ENCODE results near the gene WDR47. TPM values are rescaled to one million over a fixed set of nuclear protein-coding genes. Genes with fewer than 3 reads are reported as not detected.
A peak's percentile ranks its signal among the peaks of the same experiment; 100 is the strongest.
"Not testable (repeated sequence)": the region's sequence is repeated elsewhere in the genome, so short reads cannot be mapped to it uniquely, and the experiment has no call there.

Gene WDR47
- total RNA-seq, 2 experiments from 2014 or later = 6.9 to 7.6 TPM

DNA sequence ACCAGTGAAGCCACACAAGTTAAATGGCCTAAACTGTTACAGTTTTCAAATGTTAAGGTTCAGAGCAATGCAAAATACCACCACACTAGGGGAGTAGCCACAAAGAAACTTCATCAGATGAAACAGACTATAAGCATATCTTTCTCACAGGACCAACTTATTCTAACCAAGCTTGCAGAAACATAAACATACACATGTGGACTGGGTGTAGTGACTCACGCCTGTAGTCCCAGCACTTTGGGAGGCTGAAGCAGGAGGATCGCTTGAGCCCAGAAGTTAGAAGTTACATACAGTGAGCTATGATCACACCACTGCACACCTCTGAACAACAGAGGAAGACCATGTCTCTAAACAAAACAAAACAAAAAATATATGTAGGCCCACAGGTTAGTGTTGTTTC, 17.3 kb downstream of the WDR47 start:
- CTCF ChIA-PET = no interaction called here
- ATAC-seq = no peak
- DNase-seq = no peak
- peaks cover 2% of the 10 kb centered on the region for H3K36me3 Mint-ChIP-seq (ENCODE audit: low read depth)
- no peaks in the 10 kb centered on the region for H3K4me1 Mint-ChIP-seq
- POLR2A ChIA-PET = no interaction called here
- no peak overlapping the region for H3K4me3 Mint-ChIP-seq
- intact Hi-C loops (cut with DNase I, micrococcal nuclease) = no loop called here
- H3K27ac Mint-ChIP-seq = no peak overlapping the region
- H3K27me3 Mint-ChIP-seq = no peaks in the 10 kb centered on the region
- H3K9me3 Mint-ChIP-seq (ENCODE audit: low read depth) = no peaks in the 10 kb centered on the region

- Mint-ChIP-seq H3K4me1 (no peaks in the 10 kb centered on the region), H3K27ac (no peak overlapping the region), H3K9me3 (ENCODE audit: low read depth) (peaks cover 4% of the 10 kb centered on the region), H3K27me3 (no peaks in the 10 kb centered on the region), H3K36me3 (ENCODE audit: low read depth) (peaks cover 19% of the 10 kb centered on the region), H3K4me3 (no peak overlapping the region)
- ChIA-PET CTCF (interaction anchor here (0.6 to 0.8 kb wide), 3 partner anchors 17 to 25 kb away, joined by 3 to 5 read pairs (median 3); no protein-coding TSS in a partner anchor), POLR2A (no interaction called here)
- ATAC-seq (no peak), DNase-seq (no peak)
- intact Hi-C loops (cut with DNase I, micrococcal nuclease) = no loop called here
These were observed 21.1 kb downstream of the WDR47 start for GRCh38 chr1:109020693-109021257.

DNA sequence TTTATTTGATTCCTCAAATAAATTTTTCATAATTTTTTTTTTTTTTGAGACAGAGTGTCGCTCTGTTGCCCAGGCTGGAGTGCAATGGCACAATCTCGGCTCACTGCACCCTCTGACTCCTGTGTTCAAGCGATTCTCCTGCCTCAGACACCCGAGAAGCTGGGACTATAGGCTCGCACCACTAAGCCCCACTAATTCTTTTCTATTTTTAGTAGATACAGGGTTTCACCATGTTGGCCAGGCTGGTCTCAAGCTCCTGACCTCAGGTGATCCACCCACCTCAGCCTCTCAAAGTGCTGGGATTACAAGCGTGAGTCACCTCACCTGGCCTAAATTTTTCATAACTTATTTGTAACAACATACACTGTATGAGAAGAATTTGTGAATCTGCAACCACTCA, 24.2 kb downstream of the WDR47 start:
- H3K4me3 Mint-ChIP-seq; ATAC-seq; POLR2A ChIA-PET; H3K4me1 Mint-ChIP-seq; H3K27ac Mint-ChIP-seq; H3K27me3 Mint-ChIP-seq; H3K9me3 Mint-ChIP-seq (ENCODE audit: low read depth); DNase-seq: not testable (repeated sequence)
- CTCF ChIA-PET = interaction anchor here (0.9 to 1.5 kb wide), 3 partner anchors 10 to 177 kb away, joined by 4 to 6 read pairs (median 5); no protein-coding TSS in a partner anchor
- intact Hi-C loops (cut with DNase I, micrococcal nuclease) = loop anchor here in 1 of 2 experiments (1.0 kb wide), 1 partner anchor 11 kb away; no protein-coding TSS in a partner anchor
- H3K36me3 Mint-ChIP-seq (ENCODE audit: low read depth) = peaks cover 24% of the 10 kb centered on the region

DNA sequence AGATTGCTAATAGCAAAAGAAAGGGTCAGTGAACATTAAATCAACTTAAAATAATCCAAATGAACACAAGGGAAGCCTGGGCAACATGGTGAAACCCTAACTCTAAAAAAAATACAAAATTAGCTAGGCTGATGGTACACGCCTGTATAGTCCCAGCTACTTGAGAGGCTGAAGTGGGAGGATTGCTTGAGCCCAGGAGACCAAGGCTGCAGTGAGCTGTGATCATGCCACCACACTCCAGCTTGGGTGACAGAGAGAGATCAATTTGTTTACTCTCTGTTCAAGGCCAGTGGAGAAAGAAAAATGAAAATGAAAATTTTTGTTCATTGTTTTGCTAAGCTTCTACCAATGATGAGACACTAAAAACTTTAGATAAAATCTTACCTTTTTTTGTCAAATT, 24.8 kb downstream of the WDR47 start:
- no peaks in the 10 kb centered on the region for H3K27me3 Mint-ChIP-seq
- ChIA-PET CTCF (interaction anchor here (0.9 to 1.2 kb wide), 2 partner anchors 11 to 178 kb away, joined by 4 to 6 read pairs; no protein-coding TSS in a partner anchor), POLR2A (no interaction called here)
- intact Hi-C loops (cut with DNase I, micrococcal nuclease) = loop anchor here in 1 of 2 experiments (1.0 kb wide), 1 partner anchor 11 kb away; no protein-coding TSS in a partner anchor
- no peak overlapping the region for H3K27ac Mint-ChIP-seq
- H3K36me3 Mint-ChIP-seq (ENCODE audit: low read depth) = peaks cover 24% of the 10 kb centered on the region
- DNase-seq (no peak), ATAC-seq (no peak)
- peaks cover 4% of the 10 kb centered on the region for H3K9me3 Mint-ChIP-seq (ENCODE audit: low read depth)
- no peak overlapping the region for H3K4me3 Mint-ChIP-seq
- no peaks in the 10 kb centered on the region for H3K4me1 Mint-ChIP-seq

DNA sequence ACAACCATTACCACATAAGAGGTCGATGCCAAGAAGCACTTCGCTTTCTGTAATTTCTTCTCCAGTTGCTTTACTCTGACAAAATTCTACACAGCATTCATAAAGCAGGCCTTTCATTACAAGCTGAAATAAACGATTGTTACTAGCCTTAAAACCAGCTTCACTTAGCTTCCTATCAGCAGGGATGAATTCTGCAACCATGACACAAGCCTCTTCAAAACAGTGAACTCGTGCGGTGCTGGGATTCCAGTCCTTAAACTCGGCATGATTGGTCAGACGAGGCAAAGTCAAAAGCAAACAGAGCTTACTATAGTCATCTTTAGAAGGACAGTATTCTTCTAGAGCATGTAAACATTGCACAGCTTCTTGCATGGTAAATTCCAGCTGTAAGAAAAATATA, 30.6 kb downstream of the WDR47 start:
- POLR2A ChIA-PET = no interaction called here
- CTCF ChIA-PET = interaction anchor here (1.6 to 2.0 kb wide), 2 partner anchors 12 to 20 kb away, joined by 4 read pairs; no protein-coding TSS in a partner anchor
- Mint-ChIP-seq H3K27ac (no peak overlapping the region), H3K36me3 (ENCODE audit: low read depth) (peaks cover 14% of the 10 kb centered on the region), H3K4me1 (no peaks in the 10 kb centered on the region), H3K4me3 (no peak overlapping the region), H3K27me3 (no peaks in the 10 kb centered on the region), H3K9me3 (ENCODE audit: low read depth) (no peaks in the 10 kb centered on the region)
- no peak for DNase-seq
- ATAC-seq = no peak
- intact Hi-C loops (cut with DNase I, micrococcal nuclease) = no loop called here

- POLR2A ChIA-PET; H3K27me3 Mint-ChIP-seq; intact Hi-C loops (cut with DNase I, micrococcal nuclease); CTCF ChIA-PET; H3K27ac Mint-ChIP-seq; H3K9me3 Mint-ChIP-seq (ENCODE audit: low read depth); H3K4me1 Mint-ChIP-seq; H3K4me3 Mint-ChIP-seq: not testable (repeated sequence)
- DNase-seq = peak; percentile 46
- peaks cover 40% of the 10 kb centered on the region for H3K36me3 Mint-ChIP-seq (ENCODE audit: low read depth)
- peak; percentile 61 for ATAC-seq
These were observed 45.3 kb downstream of the WDR47 start for GRCh38 chr1:108996622-108997021.

DNA sequence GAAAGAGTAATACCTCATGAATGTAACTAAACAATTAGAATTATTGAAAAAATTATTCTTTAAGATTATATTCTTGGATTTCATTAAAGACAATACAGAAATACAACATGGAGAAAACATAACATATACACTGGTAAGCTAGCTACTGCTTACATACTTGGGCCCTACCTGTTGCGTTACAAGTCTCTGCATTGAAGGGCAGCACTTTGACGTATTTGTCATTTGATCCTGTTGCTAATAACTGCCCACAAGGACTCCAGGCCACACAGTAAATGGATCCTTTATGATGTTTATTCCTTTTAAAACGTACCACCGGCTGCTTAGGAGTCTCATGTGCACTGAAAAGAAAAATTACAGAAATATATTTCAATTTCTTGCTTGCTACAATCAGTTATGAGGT, 58.8 kb downstream of the WDR47 start:
- H3K27me3 Mint-ChIP-seq = no peaks in the 10 kb centered on the region
- intact Hi-C loops (cut with DNase I, micrococcal nuclease) = no loop called here
- H3K36me3 Mint-ChIP-seq (ENCODE audit: low read depth) = peaks cover 16% of the 10 kb centered on the region
- no peak for ATAC-seq
- no peak overlapping the region for H3K4me3 Mint-ChIP-seq
- H3K9me3 Mint-ChIP-seq (ENCODE audit: low read depth) = no peaks in the 10 kb centered on the region
- no peaks in the 10 kb centered on the region for H3K4me1 Mint-ChIP-seq
- ChIA-PET CTCF (interaction anchor here (0.7 kb wide), 1 partner anchor 42 kb away, joined by 3 read pairs; no protein-coding TSS in a partner anchor), POLR2A (no interaction called here)
- no peak overlapping the region for H3K27ac Mint-ChIP-seq
- no peak for DNase-seq

DNA sequence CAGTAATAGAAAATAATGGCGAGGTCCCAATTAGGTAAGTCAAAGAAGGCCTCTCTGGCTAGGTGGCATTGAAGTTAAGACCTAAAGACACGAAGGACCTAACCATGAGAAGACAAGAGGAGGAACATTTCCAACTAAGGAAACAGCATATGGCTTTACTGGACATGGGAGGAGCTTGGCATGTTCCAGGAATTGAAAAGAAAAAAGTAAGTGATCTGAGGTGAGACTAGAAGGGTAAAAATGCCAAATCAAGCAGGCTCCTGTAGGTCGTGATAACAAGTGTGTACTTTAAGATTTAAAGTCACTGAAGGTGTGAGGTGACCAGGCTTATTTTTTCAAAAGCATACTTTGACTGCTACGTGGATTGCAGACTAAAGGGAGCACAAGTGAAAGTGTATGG, 65.2 kb downstream of the WDR47 start:
- ATAC-seq (no peak), DNase-seq (no peak)
- Mint-ChIP-seq H3K4me3 (no peak overlapping the region), H3K27me3 (no peaks in the 10 kb centered on the region), H3K36me3 (ENCODE audit: low read depth) (peaks cover 20% of the 10 kb centered on the region), H3K27ac (no peak overlapping the region), H3K4me1 (no peaks in the 10 kb centered on the region), H3K9me3 (ENCODE audit: low read depth) (no peaks in the 10 kb centered on the region)
- ChIA-PET CTCF (interaction anchor here (0.9 to 1.8 kb wide), 2 partner anchors 17 to 123 kb away, joined by 3 to 4 read pairs; no protein-coding TSS in a partner anchor), POLR2A (no interaction called here)
- intact Hi-C loops (cut with DNase I, micrococcal nuclease) = no loop called here

DNA sequence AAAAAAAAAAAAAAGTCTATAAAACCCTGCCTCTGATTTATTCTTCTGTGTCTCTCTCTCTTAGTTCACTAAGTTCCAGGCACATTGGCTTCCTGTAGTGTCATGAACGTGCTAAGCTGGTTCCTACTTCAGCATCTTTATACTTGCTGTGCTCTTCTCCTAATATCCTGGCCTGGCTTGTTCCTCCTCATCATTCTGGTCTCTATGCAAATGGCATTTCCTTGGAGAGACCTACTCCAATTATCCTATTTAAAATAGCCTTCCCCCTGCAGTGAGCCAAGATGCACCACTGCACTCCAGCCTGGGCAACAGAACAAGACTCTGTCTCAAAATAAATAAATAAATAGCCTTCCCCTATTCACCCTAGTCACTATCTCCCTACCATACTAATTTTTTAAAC, 69.0 kb downstream of the WDR47 start:
- intact Hi-C loops (cut with DNase I, micrococcal nuclease) = no loop called here
- no peak for DNase-seq
- H3K4me3 Mint-ChIP-seq = no peak overlapping the region
- ATAC-seq = no peak
- CTCF ChIA-PET = interaction anchor here (0.7 kb wide), 1 partner anchor 74 kb away, joined by 3 read pairs; no protein-coding TSS in a partner anchor
- POLR2A ChIA-PET = no interaction called here
- no peaks in the 10 kb centered on the region for H3K27me3 Mint-ChIP-seq
- peaks cover 17% of the 10 kb centered on the region for H3K36me3 Mint-ChIP-seq (ENCODE audit: low read depth)
- no peaks in the 10 kb centered on the region for H3K9me3 Mint-ChIP-seq (ENCODE audit: low read depth)
- no peaks in the 10 kb centered on the region for H3K4me1 Mint-ChIP-seq
- no peak overlapping the region for H3K27ac Mint-ChIP-seq

- ATAC-seq (no peak), DNase-seq (no peak)
- H3K27me3 Mint-ChIP-seq = no peaks in the 10 kb centered on the region
- peaks cover under 1% of the 10 kb centered on the region for H3K4me1 Mint-ChIP-seq
- H3K9me3 Mint-ChIP-seq (ENCODE audit: low read depth) = no peaks in the 10 kb centered on the region
- ChIA-PET POLR2A (no interaction called here), CTCF (no interaction called here)
- H3K4me3 Mint-ChIP-seq = no peak overlapping the region
- peaks cover 7% of the 10 kb centered on the region for H3K36me3 Mint-ChIP-seq (ENCODE audit: low read depth)
- intact Hi-C loops (cut with DNase I, micrococcal nuclease) = loop anchor here in 1 of 2 experiments (10.0 kb wide), 1 partner anchor 455 kb away; the partner anchor contains the start of gene PSMA5
- H3K27ac Mint-ChIP-seq = no peak overlapping the region
These were observed 72.6 kb downstream of the WDR47 start for GRCh38 chr1:108969346-108969745.

DNA sequence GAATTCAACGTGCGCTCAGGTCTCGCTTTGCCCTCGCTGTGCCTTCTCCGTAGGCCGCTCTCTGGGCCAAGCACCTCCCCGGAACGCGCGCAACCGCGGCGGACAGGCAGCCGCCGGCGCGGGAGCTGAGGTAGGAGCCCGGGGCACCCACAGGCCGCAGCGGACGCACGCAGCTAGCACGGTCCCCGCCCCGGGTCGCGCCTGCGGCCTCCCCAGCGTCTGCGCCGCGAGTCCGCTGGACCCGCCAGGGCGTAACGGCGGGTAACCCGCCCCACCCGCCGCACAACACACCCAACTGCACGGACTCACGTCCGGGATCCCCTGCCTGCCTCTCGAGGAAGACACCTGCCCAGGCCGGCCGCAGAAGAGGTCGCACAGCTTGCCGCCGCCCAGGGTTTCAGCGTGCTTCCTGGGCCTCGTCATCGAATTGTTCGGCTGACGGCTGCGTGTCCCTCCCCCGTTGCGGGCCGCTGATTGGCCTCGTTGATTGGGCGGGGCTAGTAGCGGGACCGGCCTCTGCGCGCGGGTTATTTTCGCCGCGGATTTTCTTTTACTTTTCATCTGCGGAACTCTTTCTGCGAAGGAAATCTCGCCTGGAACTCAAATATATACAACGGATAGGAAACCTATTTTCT, 78.7 kb downstream of the WDR47 start, which contains the start of gene CLCC1:
Gene CLCC1, minus strand, starts transcription at position 433 of the 635 bp plus-strand sequence. CDS start 13,047 bp downstream, outside the sequence.
- intact Hi-C loops (cut with DNase I, micrococcal nuclease) = loop anchor here (1.0 to 10.0 kb wide), 10 partner anchors 80 to 544 kb away; partner anchors contain the start of genes PRPF38B (in 2 of the 2), WDR47 (in 2 of the 2), AMIGO1 (in 1 of the 2) and GPSM2 (in 1 of the 2)
- DNase-seq (peak; percentile 96), ATAC-seq (peak; percentile 97)
- Mint-ChIP-seq H3K4me3 (peak within 1 kb of the TSS; percentile 81), H3K4me1 (peaks cover 26% of the 10 kb centered on the region), H3K9me3 (ENCODE audit: low read depth) (no peaks in the 10 kb centered on the region), H3K27ac (peak within 1 kb of the TSS; percentile 91), H3K27me3 (no peaks in the 10 kb centered on the region), H3K36me3 (ENCODE audit: low read depth) (peaks cover 22% of the 10 kb centered on the region)
- POLR2A ChIA-PET = no interaction called here
- CTCF ChIA-PET = interaction anchor here (0.5 to 2.0 kb wide), 6 partner anchors 10 to 570 kb away, joined by 3 to 7 read pairs (median 4); partner anchors contain the start of gene PRPF38B
